RWPE2 (cell line): ENCODE measurements around the gene SMTNL2.
A peak's percentile ranks its signal among the peaks of the same experiment; 100 is the strongest.

Experiments
- ATAC-seq: fragments of 200-7000 bp; cut with Tn5 transposase; 3 replicates; pipeline ENCODE4 v1.9.1; 2021; ENCODE audit warnings: low read depth
- DNase-seq: peaks from one replicate; pipeline ENCODE4 v3.0.0-alpha.2; 2020; ENCODE audit warnings: low spot score
- H3K27ac ChIP-seq: fragments of 450-650 bp; 2 replicates; pipeline ENCODE4 v1.5.1; 2017; ENCODE audit warnings: mild to moderate bottlenecking; ENCODE audit not compliant: poor library complexity, severe bottlenecking
- H3K27me3 ChIP-seq: fragments of 250-450 bp; sonication (Bioruptor Pico); 2 replicates; pipeline ENCODE4 v1.5.1; 2021; ENCODE audit warnings: mild to moderate bottlenecking, moderate library complexity; ENCODE audit not compliant: insufficient read depth, poor library complexity, severe bottlenecking
- H3K36me3 ChIP-seq: fragments of 250-450 bp; sonication (Bioruptor Pico); 2 replicates; pipeline ENCODE4 v1.5.1; 2020; ENCODE audit warnings: low read depth, mild to moderate bottlenecking, moderate library complexity
- H3K4me1 ChIP-seq: fragments of 250-450 bp; sonication (Bioruptor Pico); 2 replicates; pipeline ENCODE4 v1.5.1; 2021; ENCODE audit warnings: mild to moderate bottlenecking, moderate library complexity; ENCODE audit not compliant: insufficient read depth, poor library complexity, severe bottlenecking
- H3K4me3 ChIP-seq: fragments of 250-450 bp; sonication (Bioruptor Pico); 2 replicates; pipeline ENCODE4 v1.5.1; 2021; ENCODE audit warnings: mild to moderate bottlenecking, moderate library complexity; ENCODE audit not compliant: severe bottlenecking
- H3K9me3 ChIP-seq: fragments of 250-450 bp; sonication (Bioruptor Pico); 2 replicates; pipeline ENCODE4 v1.5.1; 2021; ENCODE audit warnings: mild to moderate bottlenecking, moderate library complexity; ENCODE audit not compliant: severe bottlenecking
- CTCF ChIP-seq: fragments of 450-650 bp; IDR thresholded peaks from one replicate; pipeline ENCODE4 v1.5.1; 2017; ENCODE audit warnings: mild to moderate bottlenecking, moderate library complexity; ENCODE audit not compliant: poor library complexity, severe bottlenecking

SMTNL2 gene

DNA sequence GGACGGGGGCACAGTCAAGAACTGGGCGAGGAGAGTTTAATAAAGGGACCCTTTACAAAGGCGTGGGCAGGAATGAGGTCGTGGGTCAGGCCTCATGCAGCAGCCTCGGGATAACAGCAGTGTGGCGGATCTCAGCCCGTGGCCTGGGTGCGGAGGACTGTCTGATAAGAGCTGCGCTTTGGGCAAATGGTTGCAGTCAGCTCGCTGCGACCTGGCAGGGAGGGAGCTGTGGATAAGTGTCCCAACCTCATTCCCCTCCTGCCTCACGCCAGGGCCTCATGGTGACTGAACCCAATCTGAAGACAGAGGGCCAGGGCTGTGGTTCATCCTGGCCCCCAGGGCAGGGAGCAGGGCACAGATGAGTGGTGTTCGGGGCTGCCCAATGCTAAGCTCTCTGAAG lies 13.6 kb downstream of the SMTNL2 start:
- H3K4me1 ChIP-seq, result no peaks in the 10 kb centered on the region
- H3K36me3 ChIP-seq, result no peaks in the 10 kb centered on the region
- TF ChIP-seq CTCF, result no peak
- H3K4me3 ChIP-seq, result no peak overlapping the region
- ATAC-seq, result no peak
- peaks cover 3% of the 10 kb centered on the region for H3K27me3 ChIP-seq
- no peaks in the 10 kb centered on the region for H3K9me3 ChIP-seq
- DNase-seq, result no peak
- no peak overlapping the region for H3K27ac ChIP-seq

DNA sequence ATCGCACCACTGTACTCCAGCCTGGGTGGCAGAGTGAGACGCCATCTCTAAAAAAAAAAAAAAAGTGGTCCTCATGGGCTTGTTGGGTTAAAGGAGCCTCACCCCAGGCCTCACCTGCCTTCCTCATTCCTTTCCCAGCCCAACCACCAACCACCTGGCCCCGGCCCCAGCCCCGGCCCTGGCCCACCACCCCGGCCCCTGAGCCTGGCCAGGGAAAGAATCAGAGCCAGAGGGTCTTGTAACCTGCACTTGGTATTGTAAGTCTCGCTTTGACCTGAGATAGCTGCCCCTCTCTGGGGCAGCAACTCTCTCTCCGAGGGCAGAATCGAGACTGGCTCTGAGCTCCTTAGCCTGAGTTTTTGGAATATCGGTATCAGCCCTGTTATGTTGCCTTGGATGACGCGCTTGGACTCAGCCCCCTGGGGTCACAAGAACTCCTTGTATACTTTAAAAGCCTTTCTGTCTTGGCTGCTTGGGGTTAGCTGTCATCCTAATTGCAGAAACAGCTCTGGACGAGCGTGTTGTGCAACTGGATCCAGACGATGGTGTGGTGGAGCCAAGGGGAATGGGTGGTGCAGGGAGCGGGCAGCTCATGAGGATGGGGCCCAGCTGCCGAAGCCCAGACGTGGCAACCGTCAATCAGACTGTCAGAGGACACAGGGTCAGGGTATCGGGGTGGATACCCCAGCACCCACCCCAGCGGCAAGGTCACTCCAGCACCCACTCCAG lies 14.6 kb downstream of the SMTNL2 start:
- no peak overlapping the region for H3K27ac ChIP-seq
- DNase-seq (no peak), ATAC-seq (no peak)
- no peak for TF ChIP-seq CTCF
- no peaks in the 10 kb centered on the region for H3K9me3 ChIP-seq
- H3K27me3 ChIP-seq, result peaks cover 3% of the 10 kb centered on the region
- H3K4me1 ChIP-seq, result no peaks in the 10 kb centered on the region
- H3K4me3 ChIP-seq, result no peak overlapping the region
- no peaks in the 10 kb centered on the region for H3K36me3 ChIP-seq

GRCh38 chr17:4599505-4600281 lies 15.4 kb downstream of the SMTNL2 start:
- Histone ChIP-seq H3K36me3 (no peaks in the 10 kb centered on the region), H3K4me1 (no peaks in the 10 kb centered on the region), H3K4me3 (no peak overlapping the region), H3K27ac (no peak overlapping the region), H3K9me3 (no peaks in the 10 kb centered on the region), H3K27me3 (peaks cover 3% of the 10 kb centered on the region)
- DNase-seq (no peak), ATAC-seq (peak; percentile 62)
- no peak for TF ChIP-seq CTCF

DNA sequence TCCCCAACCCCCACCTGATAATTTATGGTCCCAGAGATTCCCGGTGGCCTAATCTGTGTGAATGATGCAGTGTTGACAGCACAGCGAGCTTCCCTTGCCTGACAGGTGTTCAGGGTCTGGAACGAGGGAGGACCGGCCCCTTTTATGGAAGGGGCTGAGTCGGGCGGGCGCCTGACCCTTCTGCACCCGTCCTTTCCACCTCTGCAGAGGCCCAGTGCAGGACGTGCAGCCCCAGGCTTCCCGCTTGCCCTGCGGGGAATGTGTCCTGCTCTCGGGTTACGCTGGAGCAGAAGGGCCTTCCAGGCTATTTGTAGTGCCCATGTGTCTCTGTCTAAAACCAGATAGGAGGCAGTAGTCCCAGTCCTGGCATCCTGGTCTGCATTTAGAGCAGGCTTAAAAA lies 16.2 kb downstream of the SMTNL2 start:
- no peaks in the 10 kb centered on the region for H3K9me3 ChIP-seq
- TF ChIP-seq CTCF, result no peak
- H3K4me3 ChIP-seq, result no peak overlapping the region
- H3K27me3 ChIP-seq, result peaks cover 3% of the 10 kb centered on the region
- H3K4me1 ChIP-seq, result no peaks in the 10 kb centered on the region
- no peak for DNase-seq
- no peak for ATAC-seq
- no peak overlapping the region for H3K27ac ChIP-seq
- no peaks in the 10 kb centered on the region for H3K36me3 ChIP-seq

DNA sequence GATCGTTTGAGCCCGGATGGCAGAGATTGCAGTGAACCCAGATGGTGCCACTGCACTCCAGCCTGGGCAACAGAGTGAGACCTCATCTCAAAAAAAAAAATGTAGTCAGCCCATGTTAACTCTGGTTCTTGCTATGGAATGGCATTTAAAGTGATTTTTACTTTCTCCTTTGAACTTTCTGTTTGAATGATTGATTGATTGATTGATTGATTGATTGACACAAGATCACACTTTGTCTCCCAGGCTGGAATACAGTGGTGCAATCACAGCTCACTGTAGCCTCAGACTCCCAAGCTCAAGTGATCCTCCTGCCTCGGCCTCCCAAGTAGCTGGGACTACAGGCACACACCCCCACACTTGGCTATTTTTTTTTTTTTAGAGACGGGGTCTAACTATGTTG lies 17.0 kb downstream of the SMTNL2 start:
- ATAC-seq, result no peak
- no peak for TF ChIP-seq CTCF
- Histone ChIP-seq H3K4me1 (no peaks in the 10 kb centered on the region), H3K27ac (no peak overlapping the region), H3K27me3 (peaks cover 3% of the 10 kb centered on the region), H3K4me3 (no peak overlapping the region), H3K9me3 (no peaks in the 10 kb centered on the region), H3K36me3 (no peaks in the 10 kb centered on the region)
- DNase-seq, result no peak
